HPDE6-E6E7 (cell line): ENCODE measurements around the gene KRT78.
"Not testable (repeated sequence)": the region's sequence is repeated elsewhere in the genome, so short reads cannot be mapped to it uniquely, and the experiment has no call there.

Experiments
- DNase-seq: peaks from one replicate; pipeline ENCODE4 v3.0.0; 2011; ENCODE audit warnings: missing footprints; ENCODE audit errors: extremely low spot score

KRT78 gene

GRCh38 chr12:52848661-52849255 is at the start of gene KRT78:
TSS of gene KRT78 (minus strand) at chr12:52848994. CDS start at chr12:52848930, 64 bp downstream.
- no peak for DNase-seq

- no peak for DNase-seq
Measured at GRCh38 chr12:52896190-52897100, 47.7 kb upstream of the KRT78 start.

GRCh38 chr12:52895726-52896189 is 47.0 kb upstream of the KRT78 start:
- no peak for DNase-seq

GRCh38 chr12:52892974-52893373 is 44.2 kb upstream of the KRT78 start:
- no peak for DNase-seq

- DNase-seq = no peak
Measured at GRCh38 chr12:52892207-52892852, 43.5 kb upstream of the KRT78 start.

- DNase-seq = no peak
Measured at GRCh38 chr12:52891044-52891443, 42.2 kb upstream of the KRT78 start.

- no peak for DNase-seq
Measured at GRCh38 chr12:52890417-52890816, 41.6 kb upstream of the KRT78 start.

GRCh38 chr12:52884526-52885293 is 35.9 kb upstream of the KRT78 start:
- DNase-seq = no peak

- DNase-seq = not testable (repeated sequence)
Measured at GRCh38 chr12:52880499-52880898, 31.7 kb upstream of the KRT78 start.

GRCh38 chr12:52879394-52880351 is 30.9 kb upstream of the KRT78 start:
- no peak for DNase-seq

- no peak for DNase-seq
Measured at GRCh38 chr12:52878507-52879393, 30.0 kb upstream of the KRT78 start.

- no peak for DNase-seq
Measured at GRCh38 chr12:52877242-52877641, 28.4 kb upstream of the KRT78 start.

GRCh38 chr12:52876372-52876771 is 27.6 kb upstream of the KRT78 start:
- DNase-seq = no peak

- no peak for DNase-seq
Measured at GRCh38 chr12:52874573-52875435, 26.0 kb upstream of the KRT78 start.

- DNase-seq = peak; percentile 95
Measured at GRCh38 chr12:52873832-52874572, 25.2 kb upstream of the KRT78 start.

GRCh38 chr12:52873513-52873831 is 24.7 kb upstream of the KRT78 start:
- no peak for DNase-seq

GRCh38 chr12:52872644-52873389 is 24.0 kb upstream of the KRT78 start:
- DNase-seq = no peak
